ENCODE data around the gene KCNJ18.
"Not testable (repeated sequence)": the region's sequence is repeated elsewhere in the genome, so short reads cannot be mapped to it uniquely, and the experiment has no call there.

The KCNJ18 gene

GRCh38 chr17:21733931-21734330, 41.6 kb downstream of the KCNJ18 start:
- not testable (repeated sequence) for DNase-seq

GRCh38 chr17:21735814-21736213, 43.5 kb downstream of the KCNJ18 start:
- DNase-seq, result not testable (repeated sequence)

GRCh38 chr17:21737015-21737580, 44.8 kb downstream of the KCNJ18 start:
- not testable (repeated sequence) for DNase-seq

- DNase-seq, result not testable (repeated sequence)
Observed at GRCh38 chr17:21738241-21738640, 45.9 kb downstream of the KCNJ18 start.

- not testable (repeated sequence) for DNase-seq
Observed at GRCh38 chr17:21738877-21739474, 46.7 kb downstream of the KCNJ18 start.

GRCh38 chr17:21739485-21739884, 47.2 kb downstream of the KCNJ18 start:
- not testable (repeated sequence) for DNase-seq

GRCh38 chr17:21740836-21741235, 48.5 kb downstream of the KCNJ18 start:
- DNase-seq, result not testable (repeated sequence)

GRCh38 chr17:21741520-21741919, 49.2 kb downstream of the KCNJ18 start:
- not testable (repeated sequence) for DNase-seq

- DNase-seq, result no peak
Observed at GRCh38 chr17:21742326-21742725, 50.0 kb downstream of the KCNJ18 start.

GRCh38 chr17:21744151-21744550, 51.8 kb downstream of the KCNJ18 start:
- not testable (repeated sequence) for DNase-seq

- DNase-seq, result not testable (repeated sequence)
Observed at GRCh38 chr17:21744621-21745020, 52.3 kb downstream of the KCNJ18 start.

GRCh38 chr17:21745385-21746054, 53.2 kb downstream of the KCNJ18 start:
- not testable (repeated sequence) for DNase-seq

- DNase-seq, result not testable (repeated sequence)
Observed at GRCh38 chr17:21746415-21746814, 54.1 kb downstream of the KCNJ18 start.

GRCh38 chr17:21747195-21747915, 55.0 kb downstream of the KCNJ18 start:
- DNase-seq, result not testable (repeated sequence)

GRCh38 chr17:21748686-21749085, 56.4 kb downstream of the KCNJ18 start:
- not testable (repeated sequence) for DNase-seq

GRCh38 chr17:21749696-21750531, 57.6 kb downstream of the KCNJ18 start:
- not testable (repeated sequence) for DNase-seq

- not testable (repeated sequence) for DNase-seq
Observed at GRCh38 chr17:21751111-21751510, 58.8 kb downstream of the KCNJ18 start.
